Measurements from ENCODE around the gene JKAMP.
A peak's percentile ranks its signal among the peaks of the same experiment; 100 is the strongest.
"Not testable (repeated sequence)": the region's sequence is repeated elsewhere in the genome, so short reads cannot be mapped to it uniquely, and the experiment has no call there.

Gene JKAMP, protein sequence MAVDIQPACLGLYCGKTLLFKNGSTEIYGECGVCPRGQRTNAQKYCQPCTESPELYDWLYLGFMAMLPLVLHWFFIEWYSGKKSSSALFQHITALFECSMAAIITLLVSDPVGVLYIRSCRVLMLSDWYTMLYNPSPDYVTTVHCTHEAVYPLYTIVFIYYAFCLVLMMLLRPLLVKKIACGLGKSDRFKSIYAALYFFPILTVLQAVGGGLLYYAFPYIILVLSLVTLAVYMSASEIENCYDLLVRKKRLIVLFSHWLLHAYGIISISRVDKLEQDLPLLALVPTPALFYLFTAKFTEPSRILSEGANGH

DNA sequence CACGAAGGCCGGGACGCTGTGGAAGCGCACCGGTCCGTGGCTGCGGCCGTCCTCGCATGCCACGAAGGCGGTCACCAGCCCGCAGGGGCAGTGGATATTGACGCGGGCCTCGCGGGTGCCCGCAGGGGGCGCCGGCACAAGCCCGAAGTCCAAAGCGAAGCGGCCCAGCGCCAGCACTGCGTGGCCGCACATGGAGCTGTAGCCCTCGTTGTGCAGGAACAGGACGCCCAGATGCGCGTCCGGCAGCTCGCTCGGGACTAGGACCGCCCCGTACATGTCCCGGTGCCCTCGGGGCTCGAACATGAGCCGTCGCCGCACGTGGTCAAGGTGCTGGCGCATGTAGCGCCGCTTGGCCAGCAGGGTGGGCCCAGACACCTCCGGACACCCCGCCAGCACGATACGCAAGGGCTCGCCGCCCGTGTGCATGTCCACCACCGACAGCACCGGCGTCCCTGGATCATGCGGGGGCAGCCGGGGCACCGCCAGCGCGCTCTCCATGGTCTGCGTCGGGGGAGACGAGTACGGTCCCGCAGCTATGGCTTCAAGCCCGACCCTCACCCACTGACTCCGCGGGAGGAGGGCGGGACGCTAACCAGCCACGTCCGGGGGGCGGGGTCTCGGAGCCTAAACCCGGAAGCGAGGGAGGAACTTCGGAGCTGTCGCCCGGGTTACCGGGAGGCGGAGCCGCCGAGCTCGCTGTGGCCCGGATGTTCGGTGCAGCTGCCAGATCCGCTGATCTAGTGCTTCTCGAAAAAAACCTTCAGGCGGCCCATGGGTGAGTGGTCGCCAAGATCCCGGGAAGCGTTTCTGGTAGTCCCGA lies at the start of gene JKAMP, which contains the start of gene L3HYPDH:
Gene JKAMP (plus strand): TSS at position 699 of the 820 bp plus-strand sequence. CDS start 73 bp downstream, at position 772.
Gene L3HYPDH (minus strand): TSS at position 590 of the 820 bp plus-strand sequence. CDS start 92 bp downstream, at position 498.
- peak; percentile 92 for DNase-seq

DNA sequence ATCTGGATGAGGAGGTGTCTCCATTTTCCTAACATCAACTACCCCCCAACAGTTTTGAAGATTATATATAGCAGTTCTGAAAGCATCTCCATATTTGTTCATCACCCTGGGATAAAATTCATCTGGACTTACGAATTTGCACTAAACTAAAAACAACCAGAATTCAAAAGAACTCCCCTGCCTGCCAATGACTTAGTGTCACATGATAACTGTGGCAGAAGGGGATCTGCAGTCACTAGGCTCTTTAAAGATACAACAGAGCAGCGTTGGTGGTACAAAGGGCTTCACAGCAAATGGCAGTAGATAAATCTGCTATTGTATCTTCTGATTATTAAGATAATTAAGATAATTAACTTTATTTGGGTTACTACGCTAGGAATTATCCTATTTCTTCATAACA lies 49.2 kb upstream of the JKAMP start:
- DNase-seq: no peak

DNA sequence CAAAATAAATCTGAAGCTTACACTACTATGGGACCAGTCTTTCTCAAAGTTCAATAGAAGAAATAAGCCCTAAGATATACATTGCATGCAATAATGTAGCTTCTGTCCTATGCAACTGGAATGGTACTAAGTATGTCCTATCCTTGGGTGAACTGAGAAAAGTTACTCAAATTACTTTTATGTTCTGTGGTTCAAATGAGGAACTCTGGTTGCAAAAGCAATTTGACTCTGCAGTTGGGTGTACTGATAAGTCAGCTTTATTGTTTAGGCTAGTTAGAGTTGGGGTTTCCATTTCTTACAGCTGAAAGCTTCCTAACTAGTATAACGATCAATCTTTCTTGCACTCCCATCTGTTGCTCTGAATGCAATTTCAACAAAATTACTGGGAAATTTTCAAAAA lies 48.3 kb upstream of the JKAMP start:
- DNase-seq: no peak

DNA sequence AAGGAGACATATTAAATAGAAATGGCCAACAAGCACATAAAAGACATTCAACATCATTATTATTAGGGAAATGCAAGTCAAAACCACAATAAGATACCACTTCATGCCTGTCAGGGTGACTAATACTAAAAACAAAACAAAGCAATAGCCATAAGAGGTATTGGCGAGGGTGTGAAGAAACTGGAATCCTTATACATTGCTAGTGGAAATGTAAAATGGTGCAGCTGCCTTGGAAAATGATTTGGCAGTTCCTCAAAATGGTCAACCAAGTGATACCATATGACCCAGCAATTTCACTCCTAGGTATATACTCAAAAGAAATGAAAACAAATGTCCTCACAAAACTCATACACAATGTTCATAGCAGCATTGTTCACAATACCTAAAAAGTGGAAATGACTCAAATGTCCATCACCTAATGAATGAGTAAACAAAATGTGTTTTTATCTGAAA lies 46.1 kb upstream of the JKAMP start:
- no peak for DNase-seq

DNA sequence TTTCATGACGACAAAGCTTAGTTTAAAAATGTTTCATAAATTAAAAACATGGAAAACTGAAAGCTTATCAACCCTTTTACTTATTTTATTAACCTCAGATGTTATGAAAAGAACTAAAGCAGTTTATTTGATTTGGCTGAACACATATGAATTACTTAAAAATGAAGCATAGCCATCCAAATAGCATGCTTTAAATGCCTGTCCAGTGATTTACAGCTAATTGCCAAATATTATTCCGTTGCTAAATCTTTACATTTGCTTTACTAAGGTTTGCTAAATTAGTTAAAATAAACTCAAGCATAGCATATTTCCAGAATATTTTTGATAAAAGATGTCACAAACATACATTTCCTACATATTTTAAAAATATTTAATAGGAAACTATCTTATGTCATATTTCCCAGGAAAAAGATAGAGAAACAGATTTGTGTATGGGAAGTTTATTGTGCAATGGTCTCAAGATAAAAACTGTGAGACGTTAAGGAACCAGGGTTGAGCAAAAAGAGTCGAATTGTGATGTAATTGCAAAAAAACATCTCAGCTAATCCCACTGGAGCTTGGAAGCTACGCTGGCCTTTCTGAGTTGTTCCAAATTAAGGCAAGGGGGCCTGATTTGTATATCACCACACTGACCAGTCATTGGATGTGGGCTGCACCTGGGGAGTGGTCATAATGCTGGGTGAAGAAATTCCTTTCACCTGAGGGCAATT lies 44.9 kb upstream of the JKAMP start:
- no peak for DNase-seq

DNA sequence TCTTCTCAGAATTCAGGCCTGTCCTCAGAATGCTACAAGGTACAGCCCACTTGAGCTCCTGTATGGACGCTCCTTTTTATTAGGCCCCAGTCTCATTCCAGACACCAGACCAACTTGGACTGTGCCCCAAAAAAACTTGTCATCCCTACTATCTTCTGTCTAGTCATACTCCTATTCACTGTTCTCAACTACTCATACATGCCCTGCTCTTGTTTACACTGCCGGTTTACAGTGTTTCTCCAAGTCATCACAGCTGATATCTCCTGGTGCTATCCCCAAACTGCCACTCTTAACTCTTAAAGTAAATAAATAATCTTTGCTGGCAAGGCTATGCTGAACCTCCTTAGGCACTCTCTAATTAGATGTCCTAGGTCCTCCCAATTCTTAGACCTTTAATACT lies 35.6 kb upstream of the JKAMP start:
- DNase-seq: not testable (repeated sequence)

DNA sequence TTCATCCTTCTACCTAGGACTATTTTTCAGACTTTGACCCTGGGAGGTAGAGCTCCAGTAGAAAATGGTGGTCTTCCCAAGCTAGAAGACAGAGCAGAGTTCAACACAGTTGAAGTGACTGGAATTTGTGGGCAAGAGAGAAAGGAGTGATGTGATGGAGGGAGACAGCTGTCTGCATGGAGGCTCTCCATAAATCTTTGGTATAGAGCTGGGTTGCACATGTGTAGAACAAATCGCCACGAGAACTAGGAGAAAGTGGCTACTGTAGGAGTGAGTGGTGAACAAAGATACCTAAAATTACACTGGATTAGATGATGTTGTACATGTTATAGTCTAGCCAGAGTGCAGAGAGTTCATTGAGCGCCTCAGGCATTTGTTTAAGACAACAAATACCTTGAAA lies 33.6 kb upstream of the JKAMP start:
- DNase-seq: no peak

DNA sequence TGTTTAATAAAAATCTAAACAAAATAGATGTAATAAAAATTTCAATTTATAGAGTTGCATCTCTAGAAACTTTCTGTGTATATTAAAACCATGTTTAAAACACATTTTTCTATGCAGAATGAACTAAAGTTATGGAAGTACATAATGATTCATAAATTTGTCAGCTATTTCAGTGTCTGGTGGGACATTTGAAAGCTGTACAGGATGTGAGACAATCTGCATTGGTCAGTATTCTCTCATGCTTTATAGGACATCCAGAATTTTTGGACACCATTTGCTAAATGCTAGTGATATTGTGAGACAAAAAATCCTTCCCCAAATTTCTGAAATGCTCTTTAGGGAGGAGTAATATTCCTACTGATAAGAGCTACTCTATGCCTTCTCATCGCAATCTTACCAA lies 32.5 kb upstream of the JKAMP start:
- DNase-seq: no peak

DNA sequence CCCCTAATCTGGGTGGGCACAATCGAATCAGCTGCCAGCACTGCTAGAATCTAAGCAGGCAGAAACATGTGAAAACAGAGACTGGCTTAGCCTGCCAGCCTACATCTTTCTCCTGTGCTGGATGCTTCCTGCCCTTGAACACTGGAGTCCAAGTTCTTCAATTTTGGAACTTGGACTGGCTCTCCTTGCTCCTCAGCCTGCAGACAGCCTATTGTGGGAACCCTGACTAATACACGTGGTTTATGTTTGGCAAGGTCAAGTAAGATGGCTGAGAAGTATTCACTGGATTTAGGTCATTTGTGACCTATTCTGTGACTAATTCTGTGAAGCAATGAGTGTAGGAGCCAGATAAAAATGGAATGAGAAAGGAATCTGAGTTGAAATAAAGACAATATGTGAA lies 30.2 kb upstream of the JKAMP start:
- no peak for DNase-seq

DNA sequence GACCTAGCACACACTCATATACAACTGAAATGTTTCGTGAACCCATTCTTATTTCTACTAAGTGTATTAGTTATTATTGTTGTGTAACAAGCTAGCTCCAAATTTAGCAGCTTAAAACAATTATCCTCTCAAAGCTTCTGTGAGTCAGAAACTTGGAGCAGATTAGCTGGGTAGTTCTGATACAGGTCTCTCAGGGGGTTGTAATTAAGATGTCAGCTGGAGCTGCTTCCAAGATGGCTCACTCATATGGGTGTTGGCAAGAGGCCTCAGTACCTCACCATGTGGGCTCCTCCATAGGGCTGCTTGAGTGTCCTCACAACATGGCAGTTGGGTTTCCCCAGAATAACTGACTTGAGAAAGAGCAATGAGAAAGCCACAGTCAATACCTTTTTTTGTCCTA lies 28.9 kb upstream of the JKAMP start:
- DNase-seq: no peak

DNA sequence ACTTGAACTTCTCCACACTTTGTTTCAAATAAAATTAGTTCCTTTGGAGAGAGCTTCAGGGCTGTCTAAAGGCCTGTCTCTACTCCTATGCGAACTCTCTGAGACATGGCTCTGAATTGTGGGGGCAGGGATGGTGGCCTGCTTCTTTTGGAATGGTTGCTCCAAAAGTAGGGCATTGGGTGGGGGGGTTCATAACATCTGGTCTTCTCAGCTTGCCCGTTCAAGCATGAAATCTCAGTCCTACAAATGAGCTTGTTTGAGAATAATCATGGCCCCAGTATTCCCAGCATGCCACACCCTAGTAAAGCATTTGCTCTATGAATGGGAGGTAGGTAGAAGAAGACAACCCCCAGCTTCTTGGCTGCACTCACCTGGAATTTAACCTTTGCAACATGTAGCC lies 25.8 kb upstream of the JKAMP start:
- no peak for DNase-seq

DNA sequence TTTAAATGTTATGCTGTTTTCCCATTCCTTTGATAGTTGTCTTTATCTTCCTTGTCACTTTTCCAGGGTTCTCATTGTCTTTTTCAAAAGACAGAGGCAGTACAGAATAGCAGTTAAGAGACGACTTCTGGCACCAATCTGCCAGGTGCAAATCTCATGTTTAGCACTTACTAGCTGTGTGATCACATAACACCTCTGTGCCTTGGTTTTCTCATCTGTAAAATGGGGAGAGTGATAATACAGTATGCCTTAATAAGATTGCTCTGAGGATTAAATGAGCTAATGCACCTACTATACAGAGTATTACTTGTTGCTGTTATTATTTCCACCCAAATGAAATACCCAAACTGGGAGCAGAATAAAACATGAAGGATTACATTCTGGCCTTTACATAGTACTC lies 23.9 kb upstream of the JKAMP start:
- no peak for DNase-seq

DNA sequence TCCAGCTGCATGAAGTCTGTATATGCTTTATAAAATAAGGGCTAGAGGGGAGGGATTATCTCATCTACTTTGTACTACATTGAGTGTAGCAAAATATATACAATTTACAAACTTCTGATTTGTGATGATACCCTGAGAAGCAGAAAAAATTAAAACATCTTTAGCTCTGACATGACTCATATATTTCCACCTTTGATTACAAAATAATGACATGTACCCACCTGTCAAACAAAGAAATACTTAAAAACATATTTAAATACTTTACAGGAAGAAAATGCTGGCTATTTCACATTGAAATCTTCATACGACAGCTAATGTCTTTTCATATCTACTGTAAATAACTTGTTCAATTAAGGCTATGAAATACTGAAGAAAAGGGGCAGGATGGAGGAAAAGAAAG lies 22.4 kb upstream of the JKAMP start:
- no peak for DNase-seq

DNA sequence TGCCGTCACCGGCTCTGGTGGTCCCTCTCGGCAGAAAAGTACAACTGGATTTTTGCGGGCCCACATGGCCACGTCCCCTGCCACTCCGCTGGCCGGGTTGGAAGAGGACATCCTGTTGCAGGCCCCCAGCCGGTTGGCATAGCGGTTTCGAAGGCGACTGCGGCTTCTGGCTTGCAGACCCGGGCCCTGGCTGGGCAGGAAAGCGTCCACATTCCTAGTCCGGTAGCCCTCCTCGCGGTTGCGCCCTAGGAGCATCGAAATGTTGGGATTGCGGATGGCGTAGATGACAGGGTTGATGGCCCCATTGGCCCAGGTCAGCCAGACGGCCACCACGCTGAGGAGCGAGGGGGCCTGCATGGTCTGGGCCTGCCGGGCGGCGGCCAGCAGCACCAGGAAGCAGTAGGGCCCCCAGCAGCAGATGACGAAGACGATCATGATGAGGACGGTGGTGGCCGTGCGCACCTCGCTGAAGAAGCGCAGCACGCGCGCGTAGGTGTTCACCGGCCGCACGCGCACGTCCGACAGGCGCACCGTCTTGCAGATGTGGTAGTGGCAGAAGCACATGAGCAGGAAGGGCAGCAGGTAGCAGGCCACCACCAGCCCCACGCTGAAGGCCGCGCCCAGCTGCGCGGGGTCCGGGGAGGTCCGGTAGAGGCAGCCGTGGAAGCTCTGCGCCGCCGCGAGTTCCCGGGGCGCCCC lies 20.4 kb upstream of the JKAMP start:
- DNase-seq: no peak

DNA sequence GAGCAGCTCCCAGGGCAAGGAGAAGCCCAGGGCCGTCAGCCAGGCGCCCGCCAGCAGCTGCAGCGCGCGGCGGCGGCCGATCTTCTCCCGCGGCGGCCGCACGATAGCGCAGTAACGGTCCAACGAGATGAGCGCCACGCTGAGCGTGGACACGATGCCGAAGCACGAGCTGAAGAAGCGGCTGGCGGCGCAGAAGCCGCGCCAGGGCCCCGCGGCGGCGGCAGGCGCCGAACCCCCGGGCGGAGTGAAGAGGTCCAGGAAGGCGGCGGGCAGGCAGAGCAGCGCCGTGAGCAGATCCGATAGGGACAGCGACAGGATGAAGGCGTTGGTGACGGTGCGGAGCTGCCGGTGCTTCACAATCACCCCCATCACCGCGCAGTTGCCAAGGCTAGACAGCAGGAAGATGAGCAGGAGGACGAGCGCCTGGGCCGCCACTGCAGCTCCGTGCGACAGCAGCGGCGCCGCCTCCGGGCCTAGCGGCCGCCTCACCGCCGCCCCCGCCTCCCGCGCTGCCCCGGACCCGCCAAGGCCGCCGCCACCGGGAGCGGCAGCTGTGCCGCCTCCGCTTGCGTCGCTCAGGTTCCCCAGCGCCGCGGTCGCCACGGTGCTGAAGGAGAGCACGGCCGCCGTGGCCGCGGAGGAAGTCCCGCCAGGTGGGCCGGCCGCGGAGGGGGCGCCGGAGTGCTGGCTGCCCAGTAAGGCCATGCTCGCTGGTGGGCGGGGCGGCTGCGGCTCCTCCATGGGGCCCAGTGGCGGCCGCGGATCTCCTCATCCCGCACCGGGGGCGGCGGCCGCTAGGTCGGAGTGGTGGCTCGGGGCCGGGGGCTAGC lies 19.6 kb upstream of the JKAMP start:
- DNase-seq: peak; percentile 34

DNA sequence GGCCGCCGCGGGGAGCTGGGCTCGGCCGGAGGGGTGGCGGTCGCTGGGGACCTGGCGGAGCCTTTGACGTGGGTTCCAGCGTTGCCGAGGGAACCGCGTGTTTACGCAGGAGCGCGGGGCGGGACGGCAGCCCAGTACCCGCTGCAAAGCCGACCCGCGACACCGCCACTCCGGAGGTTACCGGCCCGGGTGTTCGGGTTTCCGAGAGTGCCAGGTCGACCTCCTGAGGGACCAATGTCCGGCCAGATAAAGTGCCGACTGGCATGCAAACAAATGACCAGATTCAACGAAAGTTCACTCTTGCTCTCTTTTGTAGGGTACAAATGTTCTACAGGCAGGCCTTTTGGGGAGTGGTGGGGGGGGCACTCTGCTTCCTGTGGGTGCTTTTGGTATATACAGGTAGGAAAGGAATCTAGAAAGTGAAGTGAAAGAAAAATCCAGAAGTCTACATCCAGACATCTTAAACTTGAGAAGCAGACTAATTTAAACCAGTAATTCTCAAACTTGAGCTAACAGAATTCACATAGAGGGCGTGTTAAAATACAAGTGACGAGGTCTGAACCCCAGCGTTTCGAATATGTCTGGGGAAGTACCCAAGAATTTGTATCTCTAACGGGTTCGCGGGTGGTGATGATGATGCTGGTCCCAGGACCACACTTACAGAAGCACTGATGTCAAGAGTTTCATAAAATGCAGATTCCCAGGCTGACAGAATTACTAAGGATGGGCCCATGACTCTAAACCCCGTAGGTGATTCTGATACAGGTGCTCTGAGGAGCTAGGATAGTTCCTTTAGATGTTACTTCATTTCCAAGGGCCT lies 18.8 kb upstream of the JKAMP start, which contains the start of gene GPR135:
Gene GPR135 (minus strand): TSS at position 65 of the 820 bp plus-strand sequence. CDS start 154 bp downstream, outside the sequence.
- no peak for DNase-seq

DNA sequence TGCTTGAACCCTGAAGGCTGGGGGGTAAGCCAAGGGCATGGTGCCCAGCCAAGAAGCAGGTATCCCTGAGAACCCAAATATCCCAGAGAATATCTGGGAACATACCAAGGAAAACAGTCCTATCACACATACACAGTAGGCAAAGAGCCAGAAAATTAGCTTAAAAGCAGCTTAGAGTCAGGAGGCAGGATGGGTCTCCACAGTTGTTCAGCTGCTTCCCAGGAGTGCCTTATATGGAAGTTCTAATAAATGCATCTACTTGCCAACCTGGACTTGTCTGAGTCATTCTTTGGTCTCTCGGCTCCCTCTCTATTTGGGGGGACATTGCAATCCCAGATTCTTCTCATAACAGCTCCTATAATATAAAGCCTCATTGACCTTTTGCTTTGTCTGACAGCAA lies 10.1 kb upstream of the JKAMP start:
- no peak for DNase-seq

DNA sequence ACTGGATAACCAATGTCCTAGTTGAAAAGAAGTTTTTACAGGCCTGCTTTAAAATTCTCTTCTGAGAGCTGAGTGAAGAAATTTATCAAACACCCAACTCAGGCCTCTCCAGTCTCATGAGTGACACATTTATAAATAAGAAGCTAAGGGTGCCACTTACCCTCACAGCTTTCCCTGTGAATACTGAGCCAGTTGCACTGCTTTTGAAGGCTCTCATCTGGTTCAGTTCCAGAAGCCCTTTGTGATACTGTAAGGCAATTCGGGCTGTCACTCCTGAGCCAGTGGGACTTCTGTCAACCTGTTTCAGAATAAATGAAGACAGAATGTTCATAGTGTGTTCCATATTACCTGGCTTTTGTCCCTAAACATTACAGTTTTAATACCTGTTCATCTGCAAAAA lies 8.6 kb upstream of the JKAMP start:
- DNase-seq: no peak

DNA sequence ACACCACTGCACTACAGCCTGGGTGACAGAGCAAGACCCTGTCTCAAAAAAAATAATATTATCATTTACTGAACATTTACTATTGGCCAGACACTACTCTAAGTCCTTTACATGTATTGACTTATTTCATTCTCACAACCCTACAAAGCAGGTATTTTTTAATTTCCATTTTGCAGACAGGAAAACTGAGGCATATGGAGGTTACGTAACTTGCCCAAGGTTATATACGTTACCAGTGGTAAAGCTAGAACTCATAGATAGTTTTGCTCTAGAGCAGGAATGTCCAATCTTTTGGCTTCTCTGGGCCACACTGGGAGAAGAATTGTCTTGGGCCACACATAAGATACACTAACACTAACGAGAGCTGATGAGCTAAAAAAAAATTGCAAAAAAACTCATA lies 5.8 kb upstream of the JKAMP start:
- DNase-seq: no peak

DNA sequence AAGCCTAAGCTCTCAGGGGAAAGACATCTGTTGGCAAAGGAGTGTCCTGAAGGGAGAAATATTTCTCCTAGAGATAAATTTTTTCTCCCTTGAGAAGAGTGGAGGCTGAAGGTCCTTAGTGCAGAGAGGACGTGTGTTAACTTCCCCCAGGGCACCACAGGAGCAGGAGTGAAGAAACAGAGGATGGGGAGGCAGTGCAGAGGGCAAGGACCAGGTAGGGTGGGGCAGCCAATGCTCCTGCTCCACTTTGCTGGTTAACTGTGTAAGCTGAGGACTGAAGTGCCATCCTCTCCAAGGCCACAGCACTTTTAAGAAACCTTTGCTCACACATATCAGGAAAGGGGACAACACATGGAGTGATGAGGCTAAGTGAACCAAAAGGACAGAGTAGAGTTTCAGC lies 4.2 kb upstream of the JKAMP start:
- no peak for DNase-seq

DNA sequence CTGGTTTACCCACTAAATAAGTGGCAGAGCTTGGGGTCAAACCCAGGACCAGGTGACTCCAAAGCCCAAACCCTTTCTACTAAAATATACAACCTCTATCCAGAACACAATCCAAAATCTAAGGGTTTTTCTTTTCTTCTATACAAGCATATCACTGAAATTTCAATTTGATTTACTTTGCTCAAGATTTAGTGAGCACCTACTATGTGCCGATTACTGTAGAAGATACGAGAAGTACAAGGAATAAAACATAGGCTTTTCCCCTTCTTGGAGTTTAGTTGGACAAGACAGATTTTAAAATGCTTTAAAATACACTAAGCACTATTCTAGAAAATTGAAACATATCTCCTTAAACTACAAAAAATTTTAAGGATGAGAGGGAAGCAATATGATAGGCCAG lies 2.9 kb upstream of the JKAMP start:
- no peak for DNase-seq

Data from NCI-H2029 treated with DMSO at 0.1 percent for 48 hours (cell line).